HUES6 (cell line): ENCODE results near the gene MKI67.
A peak's percentile ranks its signal among the peaks of the same experiment; 100 is the strongest.

Source experiments
- H3K27ac ChIP-seq: 2 replicates; pipeline ENCODE4 v1.7.0; 2013; ENCODE audit warnings: low read depth, mild to moderate bottlenecking, low read length, inconsistent platforms
- H3K27me3 ChIP-seq: 2 replicates; pipeline ENCODE4 v1.6.1; 2013; ENCODE audit warnings: low read length; ENCODE audit not compliant: control insufficient read depth, insufficient read depth
- H3K36me3 ChIP-seq: 2 replicates; pipeline ENCODE4 v1.6.1; 2013; ENCODE audit warnings: low read length; ENCODE audit not compliant: control insufficient read depth, insufficient read depth
- H3K4me1 ChIP-seq: 2 replicates; pipeline ENCODE4 v1.6.1; 2013; ENCODE audit warnings: low read length; ENCODE audit not compliant: control insufficient read depth, insufficient read depth
- H3K4me3 ChIP-seq: 2 replicates; pipeline ENCODE4 v1.5.1; 2013; ENCODE audit warnings: low read depth, low read length
- H3K9ac ChIP-seq: one replicate; pipeline ENCODE4 v1.6.1; 2013; ENCODE audit warnings: mild to moderate bottlenecking, low read length
- H3K9me3 ChIP-seq: 2 replicates; pipeline ENCODE4 v1.6.1; 2013; ENCODE audit warnings: low read depth, low read length; ENCODE audit not compliant: control insufficient read depth, insufficient read depth

MKI67 gene

GRCh38 chr10:128163701-128164100 lies 37.5 kb upstream of the MKI67 start:
- H3K4me3 ChIP-seq, result no peak overlapping the region
- no peaks in the 10 kb centered on the region for H3K9me3 ChIP-seq
- no peaks in the 10 kb centered on the region for H3K27me3 ChIP-seq
- H3K27ac ChIP-seq, result no peak overlapping the region
- H3K4me1 ChIP-seq, result peaks cover 9% of the 10 kb centered on the region
- no peak overlapping the region for H3K9ac ChIP-seq
- H3K36me3 ChIP-seq, result no peaks in the 10 kb centered on the region

DNA sequence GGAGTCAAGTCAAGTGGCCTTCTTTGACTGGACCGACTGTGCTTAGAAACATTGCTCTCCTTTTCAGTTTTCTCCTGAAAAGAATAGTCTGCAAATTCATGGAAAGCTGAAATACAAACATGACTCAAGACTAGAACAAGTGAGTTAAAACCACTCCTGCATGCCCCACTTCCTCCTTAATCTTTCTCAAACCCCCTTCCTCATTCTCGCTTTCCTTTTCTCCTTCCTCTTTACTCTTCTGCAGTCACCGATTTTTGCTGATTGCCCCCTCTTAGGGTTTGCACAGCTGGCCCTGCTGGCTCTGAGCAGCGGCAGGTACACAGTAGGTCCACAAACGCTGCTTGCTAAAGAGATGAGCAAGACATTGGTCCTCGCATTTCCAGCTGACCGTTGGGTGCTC lies 34.8 kb upstream of the MKI67 start:
- no peak overlapping the region for H3K4me3 ChIP-seq
- H3K27ac ChIP-seq, result no peak overlapping the region
- H3K9ac ChIP-seq, result no peak overlapping the region
- H3K9me3 ChIP-seq, result no peaks in the 10 kb centered on the region
- no peaks in the 10 kb centered on the region for H3K36me3 ChIP-seq
- peaks cover 9% of the 10 kb centered on the region for H3K4me1 ChIP-seq
- H3K27me3 ChIP-seq, result no peaks in the 10 kb centered on the region

GRCh38 chr10:128160297-128160711 lies 34.1 kb upstream of the MKI67 start:
- Histone ChIP-seq H3K9me3 (no peaks in the 10 kb centered on the region), H3K27me3 (no peaks in the 10 kb centered on the region), H3K9ac (no peak overlapping the region), H3K4me3 (no peak overlapping the region), H3K36me3 (no peaks in the 10 kb centered on the region), H3K4me1 (peaks cover 4% of the 10 kb centered on the region), H3K27ac (no peak overlapping the region)

DNA sequence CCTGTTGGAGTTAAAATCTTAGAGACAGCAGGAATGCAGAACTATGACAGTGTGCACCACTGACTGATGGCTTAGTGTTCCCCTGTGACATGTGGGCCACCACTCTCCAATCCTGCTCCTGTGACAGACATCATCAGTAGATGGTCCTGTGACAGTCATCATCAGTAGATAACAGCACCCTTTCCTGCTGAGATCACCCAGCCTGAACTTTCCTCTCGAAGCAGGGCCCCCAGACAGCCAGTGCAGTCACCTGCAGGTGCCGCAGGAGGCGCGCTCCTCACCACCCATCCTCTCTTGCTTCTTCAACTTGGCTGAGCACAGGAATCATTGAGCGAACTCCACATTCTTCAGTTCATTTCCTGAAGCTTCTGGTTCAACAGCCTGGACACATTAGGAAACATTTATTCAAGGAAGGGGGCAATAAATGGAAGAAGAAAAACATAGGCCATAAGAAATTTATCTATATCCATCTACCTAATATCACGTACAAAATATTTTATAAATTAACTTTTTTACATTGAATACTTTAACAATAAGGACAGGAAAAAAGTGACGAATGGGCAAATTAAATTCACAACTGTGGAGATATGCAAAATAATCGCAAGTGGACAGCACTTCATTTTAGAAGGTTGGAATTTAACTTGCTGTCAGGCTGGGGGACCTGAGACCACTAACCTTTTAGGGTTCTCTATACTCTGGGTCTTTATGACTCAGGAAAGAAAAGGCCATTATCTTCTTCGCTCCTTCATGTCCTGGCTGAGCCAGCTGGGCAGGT lies 32.0 kb upstream of the MKI67 start:
- H3K27me3 ChIP-seq, result no peaks in the 10 kb centered on the region; the same call in 1 of the 2 replicates
- H3K27ac ChIP-seq, result no peak overlapping the region
- H3K4me1 ChIP-seq, result no peaks in the 10 kb centered on the region
- H3K9ac ChIP-seq, result no peak overlapping the region
- H3K9me3 ChIP-seq, result no peaks in the 10 kb centered on the region
- H3K36me3 ChIP-seq, result no peaks in the 10 kb centered on the region
- no peak overlapping the region for H3K4me3 ChIP-seq

GRCh38 chr10:128156999-128157755 lies 31.0 kb upstream of the MKI67 start:
- Histone ChIP-seq H3K4me3 (no peak overlapping the region), H3K9me3 (no peaks in the 10 kb centered on the region), H3K4me1 (no peaks in the 10 kb centered on the region), H3K27ac (no peak overlapping the region), H3K36me3 (no peaks in the 10 kb centered on the region), H3K27me3 (no peaks in the 10 kb centered on the region; the same call in 1 of the 2 replicates), H3K9ac (no peak overlapping the region)

DNA sequence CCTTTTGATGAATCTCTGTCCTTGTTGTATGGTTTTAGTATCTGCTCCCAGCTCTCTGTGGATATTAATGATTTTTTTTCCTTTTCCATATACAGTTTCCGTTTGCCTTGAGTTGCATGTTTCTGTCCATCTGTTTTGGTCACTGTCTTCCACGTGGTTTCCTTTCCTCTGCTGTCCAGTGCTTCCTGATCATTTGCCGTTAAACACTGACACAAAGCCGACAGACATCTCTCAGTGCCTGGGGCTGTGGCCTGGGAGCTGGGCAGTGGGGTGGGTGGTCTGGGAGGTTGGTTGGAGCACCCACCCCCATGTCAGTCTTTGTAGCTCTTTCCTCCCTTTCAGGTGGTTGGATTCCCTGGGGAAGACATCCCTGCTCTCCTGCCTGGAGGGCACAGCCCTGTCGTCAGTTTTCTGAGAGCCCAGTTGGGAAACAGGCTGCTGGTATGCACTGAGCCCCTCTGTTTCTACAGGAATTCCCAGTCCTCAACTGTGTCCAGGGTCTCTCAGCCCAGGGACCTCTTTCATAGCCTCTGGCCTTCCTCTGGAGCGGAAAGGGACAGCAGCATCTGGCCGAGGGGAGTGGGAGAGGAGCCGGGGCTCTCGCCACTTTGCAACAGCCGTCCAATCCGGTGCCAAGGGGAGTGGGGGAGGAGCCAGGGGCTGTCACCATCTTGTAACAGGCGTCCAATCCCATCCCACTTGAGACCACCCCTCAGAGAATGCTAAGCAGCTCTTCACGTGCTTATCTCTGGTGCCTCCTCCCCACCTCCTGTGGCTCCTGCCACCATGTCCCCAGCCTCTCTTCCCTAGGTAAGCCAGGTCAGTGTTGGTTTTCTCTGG lies 26.7 kb upstream of the MKI67 start:
- Histone ChIP-seq H3K9ac (no peak overlapping the region), H3K27ac (no peak overlapping the region), H3K9me3 (no peaks in the 10 kb centered on the region), H3K27me3 (peaks cover 11% of the 10 kb centered on the region), H3K36me3 (no peaks in the 10 kb centered on the region), H3K4me3 (no peak overlapping the region), H3K4me1 (no peaks in the 10 kb centered on the region)

GRCh38 chr10:128151031-128151430 lies 24.8 kb upstream of the MKI67 start:
- H3K27me3 ChIP-seq, result peaks cover 14% of the 10 kb centered on the region
- H3K4me1 ChIP-seq, result no peaks in the 10 kb centered on the region
- no peaks in the 10 kb centered on the region for H3K36me3 ChIP-seq
- H3K4me3 ChIP-seq, result no peak overlapping the region
- no peak overlapping the region for H3K27ac ChIP-seq
- H3K9ac ChIP-seq, result no peak overlapping the region
- H3K9me3 ChIP-seq, result no peaks in the 10 kb centered on the region

GRCh38 chr10:128150561-128150960 lies 24.3 kb upstream of the MKI67 start:
- Histone ChIP-seq H3K9ac (no peak overlapping the region), H3K9me3 (no peaks in the 10 kb centered on the region), H3K27me3 (peaks cover 14% of the 10 kb centered on the region), H3K27ac (no peak overlapping the region), H3K4me3 (peak overlapping the region; percentile 76), H3K36me3 (no peaks in the 10 kb centered on the region), H3K4me1 (no peaks in the 10 kb centered on the region)

DNA sequence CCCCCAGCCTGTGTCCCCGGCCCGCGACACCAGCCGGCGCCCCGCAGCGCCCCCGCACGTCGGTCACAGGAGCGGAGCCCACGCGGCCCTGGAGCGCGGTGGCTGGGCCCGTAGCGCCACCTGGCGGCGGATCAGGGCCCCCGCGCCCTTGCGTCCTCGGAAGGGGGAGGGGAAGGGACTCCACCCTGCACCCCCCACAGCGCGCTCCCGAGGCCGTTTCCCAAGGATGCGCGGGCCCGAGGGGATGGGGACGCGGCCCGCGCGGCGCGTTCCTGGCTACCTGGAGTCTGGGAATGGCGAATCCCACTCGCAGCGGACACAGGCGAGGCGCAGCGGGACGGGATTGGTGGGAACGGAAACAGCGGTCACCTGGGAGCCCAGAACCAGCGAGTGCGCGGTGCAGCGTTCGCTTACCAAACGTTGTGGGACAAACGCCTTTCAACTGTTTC lies 23.8 kb upstream of the MKI67 start:
- H3K4me3 ChIP-seq, result peak overlapping the region; percentile 76
- H3K27ac ChIP-seq, result no peak overlapping the region
- H3K36me3 ChIP-seq, result no peaks in the 10 kb centered on the region
- H3K27me3 ChIP-seq, result peaks cover 14% of the 10 kb centered on the region
- H3K9ac ChIP-seq, result no peak overlapping the region
- no peaks in the 10 kb centered on the region for H3K9me3 ChIP-seq
- H3K4me1 ChIP-seq, result no peaks in the 10 kb centered on the region

GRCh38 chr10:128149267-128150014 lies 23.2 kb upstream of the MKI67 start:
- H3K27me3 ChIP-seq, result peaks cover 14% of the 10 kb centered on the region; the same call in 1 of the 2 replicates
- no peaks in the 10 kb centered on the region for H3K9me3 ChIP-seq
- H3K4me3 ChIP-seq, result peak overlapping the region; percentile 49
- H3K4me1 ChIP-seq, result no peaks in the 10 kb centered on the region
- no peaks in the 10 kb centered on the region for H3K36me3 ChIP-seq
- no peak overlapping the region for H3K27ac ChIP-seq
- H3K9ac ChIP-seq, result no peak overlapping the region
